GM18519 (cell line): ENCODE measurements around the gene TFPI2.
"Not testable (repeated sequence)": the region's sequence is repeated elsewhere in the genome, so short reads cannot be mapped to it uniquely, and the experiment has no call there.

Experiments
- ATAC-seq: cut with Tn5 transposase; IDR thresholded peaks from one replicate; pipeline ENCODE4 v1.9.1; 2021; ENCODE audit warnings: mild to moderate bottlenecking, moderate library complexity; ENCODE audit not compliant: unreplicated experiment, low FRiP score

Gene TFPI2

GRCh38 chr7:93890464-93891068, at the start of gene TFPI2:
Gene TFPI2 (minus strand): TSS chr7:93890753. CDS start chr7:93890678, 75 bp downstream.
- peak; percentile 38 for ATAC-seq

- ATAC-seq = no peak
These were observed 47.7 kb upstream of the TFPI2 start for GRCh38 chr7:93938293-93938692.

GRCh38 chr7:93937818-93938217, 47.3 kb upstream of the TFPI2 start:
- ATAC-seq = no peak

DNA sequence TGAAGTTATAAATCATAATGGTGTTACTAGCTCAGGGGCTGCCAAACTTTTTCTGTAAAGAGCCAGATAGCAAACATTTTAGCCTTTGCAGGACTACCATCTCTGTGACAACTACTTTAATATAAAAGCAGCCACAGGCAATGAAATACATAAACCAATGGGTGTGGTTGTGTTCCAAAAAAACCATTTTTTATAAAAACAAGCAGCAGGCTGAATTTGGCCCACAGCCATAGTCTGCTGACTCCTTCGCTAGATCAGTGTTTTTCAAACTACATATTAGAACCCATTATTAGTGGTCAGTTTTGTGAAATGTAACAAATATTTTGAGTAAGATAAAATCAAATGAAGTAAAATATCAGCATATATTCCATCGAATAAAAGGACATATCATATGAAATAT, 44.5 kb upstream of the TFPI2 start:
- ATAC-seq = no peak

DNA sequence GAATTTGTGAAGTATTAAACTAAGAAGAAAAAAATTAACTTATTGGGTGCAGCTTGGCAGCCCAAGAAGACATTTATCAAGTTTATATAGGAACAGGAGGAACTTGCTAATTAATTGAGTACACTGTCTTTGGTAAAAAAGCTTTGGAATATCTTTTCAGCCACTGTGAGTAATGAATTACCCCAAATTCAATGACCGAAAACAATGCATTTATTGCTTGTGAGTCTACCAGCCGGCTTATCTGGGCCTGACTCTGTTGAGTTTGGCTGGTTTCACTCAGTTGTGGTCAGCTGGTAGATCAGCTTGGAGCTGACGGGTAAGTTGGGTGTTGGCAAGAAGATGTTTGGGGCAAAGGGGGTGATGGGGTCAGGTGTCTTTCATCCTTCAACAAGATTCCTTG, 42.6 kb upstream of the TFPI2 start:
- ATAC-seq = no peak

DNA sequence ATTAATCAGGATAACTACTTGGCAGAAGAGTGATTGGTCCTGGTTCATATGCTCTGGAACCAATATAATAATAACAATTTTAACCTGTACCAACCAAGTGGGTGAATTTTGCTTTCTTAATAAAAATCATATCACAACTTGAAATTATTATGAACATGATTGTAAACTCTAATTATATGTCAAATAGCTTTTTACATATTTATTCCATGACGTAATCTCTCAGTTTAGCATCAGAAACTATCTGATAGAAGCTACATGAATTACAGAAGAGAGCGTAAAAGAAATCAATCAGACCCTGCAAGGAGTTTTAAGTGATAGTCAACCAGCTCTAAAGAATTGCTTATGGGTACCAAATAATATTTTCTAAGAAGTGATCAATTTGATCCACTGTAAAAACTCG, 41.1 kb upstream of the TFPI2 start:
- ATAC-seq = no peak

DNA sequence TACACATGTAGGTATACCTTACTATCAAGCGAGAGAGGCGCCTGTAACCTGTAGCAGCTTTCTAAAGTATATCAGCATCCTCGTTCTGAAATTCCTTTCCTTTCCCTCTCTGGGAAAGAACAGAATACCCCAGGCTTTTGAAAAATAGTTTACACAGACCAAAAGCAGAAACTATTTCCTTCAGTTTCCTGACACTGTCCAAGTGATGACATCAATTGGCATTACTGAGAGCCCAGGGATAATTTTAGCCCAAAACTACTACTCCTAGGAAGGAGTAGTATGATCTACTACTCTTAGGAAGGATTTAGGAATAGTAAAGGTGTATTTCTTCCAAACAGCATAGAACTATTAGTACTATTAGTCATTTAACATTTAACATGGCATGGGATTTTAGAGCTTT, 37.0 kb upstream of the TFPI2 start:
- no peak for ATAC-seq

- no peak for ATAC-seq
These were observed 36.2 kb upstream of the TFPI2 start for GRCh38 chr7:93926800-93927199.

DNA sequence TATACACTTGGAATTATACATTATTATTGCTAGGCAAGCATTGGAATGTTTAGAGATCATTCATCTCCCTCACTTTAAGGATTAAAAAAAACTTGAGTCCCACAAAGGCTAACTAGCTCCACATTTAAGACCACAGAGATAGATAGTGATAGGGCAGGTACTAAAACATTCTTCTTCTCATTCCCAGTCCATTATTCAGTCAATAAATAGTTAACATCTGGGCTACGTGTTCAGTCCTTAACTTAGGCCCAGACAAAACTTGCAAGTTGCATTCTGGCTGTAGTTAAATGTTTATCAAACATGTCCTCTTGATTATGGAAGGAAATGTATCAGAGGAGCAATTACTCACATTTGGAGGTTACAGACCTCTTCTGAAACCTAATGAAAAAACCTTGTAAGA, 33.4 kb upstream of the TFPI2 start:
- no peak for ATAC-seq

GRCh38 chr7:93923296-93923695, 32.7 kb upstream of the TFPI2 start:
- ATAC-seq = no peak

GRCh38 chr7:93921607-93922566, 31.3 kb upstream of the TFPI2 start, which contains the start of gene GNG11:
Gene GNG11 (plus strand): TSS chr7:93921735. CDS start chr7:93922138, 403 bp downstream.
- peak; percentile 88 for ATAC-seq

- no peak for ATAC-seq
These were observed 30.6 kb upstream of the TFPI2 start for GRCh38 chr7:93921186-93921585.

DNA sequence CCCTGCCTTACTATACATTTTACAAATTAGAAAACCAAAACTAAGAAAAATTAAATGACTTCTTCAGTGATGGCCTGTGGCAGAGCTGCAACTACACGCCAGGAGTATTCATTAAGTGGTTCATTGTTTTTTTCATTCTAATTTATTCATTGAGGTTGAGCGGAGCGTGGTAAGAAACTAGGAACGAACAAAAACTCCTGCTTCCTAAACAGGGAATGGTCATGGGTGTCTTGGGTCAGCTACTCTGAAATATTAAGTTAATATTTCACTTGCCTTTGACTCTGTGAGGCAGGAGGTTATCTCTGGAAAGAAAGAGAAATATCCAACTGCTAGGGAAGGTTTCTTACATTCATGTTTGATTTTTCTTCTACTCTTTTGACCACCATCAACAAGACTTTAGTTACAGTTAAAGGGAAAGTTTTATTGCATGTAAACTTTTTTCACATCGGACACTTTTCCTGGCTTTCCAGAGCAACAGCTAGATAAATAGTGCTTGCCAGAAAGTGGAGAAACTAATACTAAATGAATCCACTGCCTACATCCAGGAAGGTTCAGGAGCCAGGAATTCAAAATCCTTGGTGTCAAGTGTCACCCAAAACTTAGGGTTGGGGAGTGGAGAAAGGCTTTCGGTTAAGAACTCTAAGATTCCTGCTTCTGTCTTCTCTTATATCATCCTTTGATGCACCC, 30.1 kb upstream of the TFPI2 start:
- ATAC-seq = no peak

DNA sequence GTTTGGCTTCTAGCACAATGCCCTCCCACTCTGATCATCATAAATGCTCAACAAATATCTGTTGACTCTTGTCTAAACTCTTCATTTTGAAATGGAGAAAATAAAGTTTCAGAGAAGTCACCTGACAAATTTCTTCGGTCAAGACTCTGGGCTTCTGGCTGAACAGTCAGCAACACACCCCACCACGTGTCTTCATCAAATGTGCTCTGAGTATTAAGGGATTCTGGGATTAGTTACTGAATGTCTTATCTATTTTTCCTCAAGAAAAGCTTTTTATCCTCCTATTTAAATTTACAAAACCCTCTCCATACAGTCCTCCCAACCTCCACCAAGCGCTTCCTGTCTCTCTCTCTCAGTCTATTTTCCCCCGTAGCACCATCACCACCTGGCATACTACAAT, 25.8 kb upstream of the TFPI2 start:
- peak; percentile 6 for ATAC-seq

DNA sequence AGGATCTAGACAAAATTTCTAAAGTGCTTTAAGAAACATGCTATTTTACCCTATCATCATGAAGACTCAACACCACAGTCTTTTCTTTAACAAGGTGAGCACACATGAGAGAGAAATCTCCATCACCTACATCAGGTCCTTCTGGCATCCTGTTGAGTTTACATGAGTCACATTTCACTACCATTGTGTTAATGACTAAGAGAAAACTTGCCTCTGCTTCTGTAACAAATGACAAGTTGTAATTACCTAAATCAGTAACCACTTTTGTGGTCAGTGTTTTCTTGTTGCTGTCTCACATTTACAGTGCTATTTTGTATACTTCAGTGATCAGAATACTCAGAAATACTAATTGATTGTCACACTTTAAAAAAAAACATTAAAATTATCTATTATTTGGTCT, 25.3 kb upstream of the TFPI2 start:
- ATAC-seq = peak; percentile 45

DNA sequence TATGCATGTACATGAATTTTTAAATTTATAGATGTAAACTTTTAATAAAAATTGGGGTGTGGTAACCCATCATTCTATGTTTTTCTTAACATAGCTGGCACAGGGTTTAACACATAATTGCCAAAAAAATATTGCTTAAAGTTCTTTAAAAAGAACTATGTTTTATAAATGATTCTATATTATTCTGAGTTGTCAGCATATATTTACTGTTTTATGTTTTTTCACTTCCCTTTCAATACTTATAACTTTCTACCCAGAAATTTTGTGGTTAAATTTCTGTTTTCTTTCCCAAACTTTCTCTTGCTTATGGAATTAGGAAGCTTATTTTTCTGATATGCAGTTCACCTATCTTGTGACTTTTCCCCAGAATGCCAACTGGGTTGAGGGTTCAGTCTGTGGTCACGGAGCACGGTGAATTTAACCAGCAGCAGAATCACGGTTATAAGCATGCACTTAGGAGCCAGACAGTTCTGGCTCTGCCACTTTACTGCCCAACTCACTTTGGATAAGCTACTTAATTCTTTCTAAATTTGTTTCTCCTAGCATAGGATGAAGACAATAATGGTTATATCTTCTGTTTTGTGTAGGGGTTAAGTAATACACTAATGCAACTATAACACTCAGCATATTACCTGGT, 24.8 kb upstream of the TFPI2 start:
- not testable (repeated sequence) for ATAC-seq

- no peak for ATAC-seq
These were observed 24.1 kb upstream of the TFPI2 start for GRCh38 chr7:93914581-93915066.

DNA sequence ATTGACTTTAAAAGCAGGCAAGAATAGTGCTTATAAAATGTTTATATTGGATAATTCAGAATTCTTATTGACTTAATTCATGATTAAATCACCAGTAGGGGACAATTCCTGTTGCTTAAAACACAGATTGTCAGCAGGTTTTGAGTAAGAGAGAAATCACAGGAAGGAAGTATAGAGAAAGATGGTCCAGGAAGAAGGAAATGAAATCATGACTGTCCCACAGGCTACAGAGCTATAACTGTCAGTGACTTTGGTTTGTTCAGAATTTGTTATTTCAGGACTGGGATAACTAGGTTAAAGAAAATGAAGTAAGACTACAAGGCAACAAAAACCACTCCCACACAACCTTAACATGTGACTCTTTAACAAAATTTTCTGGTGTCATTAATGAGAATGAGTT, 22.6 kb upstream of the TFPI2 start:
- ATAC-seq = no peak

GRCh38 chr7:93911661-93912060, 21.1 kb upstream of the TFPI2 start:
- peak; percentile 67 for ATAC-seq

DNA sequence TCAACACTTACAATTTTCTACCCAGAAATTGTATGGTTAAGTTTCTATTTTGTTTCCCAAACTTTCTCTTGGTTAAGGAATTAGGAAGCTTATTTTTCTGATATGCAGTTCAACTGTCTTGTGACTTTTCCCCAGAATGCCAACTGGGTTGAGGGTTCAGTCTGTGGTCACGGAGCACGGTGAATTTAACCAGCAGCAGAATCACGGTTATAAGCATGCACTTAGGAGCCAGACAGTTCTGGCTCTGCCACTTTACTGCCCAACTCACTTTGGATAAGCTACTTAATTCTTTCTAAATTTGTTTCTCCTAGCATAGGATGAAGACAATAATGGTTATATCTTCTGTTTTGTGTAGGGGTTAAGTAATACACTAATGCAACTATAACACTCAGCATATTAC, 20.7 kb upstream of the TFPI2 start:
- ATAC-seq = not testable (repeated sequence)
